ENCODE measurements around the gene P3H1. TPM values are rescaled to one million over a fixed set of nuclear protein-coding genes. Genes with fewer than 3 reads are reported as not detected.

Gene P3H1
- total and polyA plus RNA-seq, 12 donors: 5.0 to 31.4 (median 9.0) TPM

DNA sequence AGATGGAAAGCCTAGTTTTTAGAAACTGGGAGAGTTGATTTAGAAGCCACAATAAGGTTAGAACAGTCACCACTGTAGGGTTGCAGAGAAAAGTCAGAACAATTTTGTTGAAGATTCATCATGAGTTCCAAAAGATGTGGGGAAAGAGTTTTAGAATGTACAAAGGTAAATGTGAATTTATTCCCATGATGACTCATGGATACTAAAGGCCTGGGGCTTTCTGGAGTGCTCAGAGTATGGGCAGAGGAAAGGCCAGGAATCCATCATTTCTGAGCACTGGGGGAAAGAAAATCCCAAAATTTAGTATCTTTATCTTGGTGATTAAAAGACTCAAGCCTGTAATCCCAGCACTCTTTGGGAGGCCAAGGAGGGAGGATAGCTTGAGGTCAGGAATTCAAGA, 66.8 kb downstream of the P3H1 start:
- peaks cover 0 to under 1% (median 0%) of the 10 kb centered on the region in 9 donors for H3K4me1 ChIP-seq
- H3K27me3 ChIP-seq: no peaks in the 10 kb centered on the region
- DNase-seq (no peak), ATAC-seq (no peak)
- H3K27ac ChIP-seq: no peak overlapping the region
- peaks cover 0 to 100% (median 71%) of the 10 kb centered on the region in 9 donors for H3K36me3 ChIP-seq
- intact Hi-C loops (cut with DNase I): no loop called here
- TF ChIP-seq, protein P1, sequence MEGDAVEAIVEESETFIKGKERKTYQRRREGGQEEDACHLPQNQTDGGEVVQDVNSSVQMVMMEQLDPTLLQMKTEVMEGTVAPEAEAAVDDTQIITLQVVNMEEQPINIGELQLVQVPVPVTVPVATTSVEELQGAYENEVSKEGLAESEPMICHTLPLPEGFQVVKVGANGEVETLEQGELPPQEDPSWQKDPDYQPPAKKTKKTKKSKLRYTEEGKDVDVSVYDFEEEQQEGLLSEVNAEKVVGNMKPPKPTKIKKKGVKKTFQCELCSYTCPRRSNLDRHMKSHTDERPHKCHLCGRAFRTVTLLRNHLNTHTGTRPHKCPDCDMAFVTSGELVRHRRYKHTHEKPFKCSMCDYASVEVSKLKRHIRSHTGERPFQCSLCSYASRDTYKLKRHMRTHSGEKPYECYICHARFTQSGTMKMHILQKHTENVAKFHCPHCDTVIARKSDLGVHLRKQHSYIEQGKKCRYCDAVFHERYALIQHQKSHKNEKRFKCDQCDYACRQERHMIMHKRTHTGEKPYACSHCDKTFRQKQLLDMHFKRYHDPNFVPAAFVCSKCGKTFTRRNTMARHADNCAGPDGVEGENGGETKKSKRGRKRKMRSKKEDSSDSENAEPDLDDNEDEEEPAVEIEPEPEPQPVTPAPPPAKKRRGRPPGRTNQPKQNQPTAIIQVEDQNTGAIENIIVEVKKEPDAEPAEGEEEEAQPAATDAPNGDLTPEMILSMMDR (IDR thresholded peaks at IDR 0.05): no peak
- no peaks in the 10 kb centered on the region for H3K9me3 ChIP-seq
- H3K4me3 ChIP-seq: no peak overlapping the region

DNA sequence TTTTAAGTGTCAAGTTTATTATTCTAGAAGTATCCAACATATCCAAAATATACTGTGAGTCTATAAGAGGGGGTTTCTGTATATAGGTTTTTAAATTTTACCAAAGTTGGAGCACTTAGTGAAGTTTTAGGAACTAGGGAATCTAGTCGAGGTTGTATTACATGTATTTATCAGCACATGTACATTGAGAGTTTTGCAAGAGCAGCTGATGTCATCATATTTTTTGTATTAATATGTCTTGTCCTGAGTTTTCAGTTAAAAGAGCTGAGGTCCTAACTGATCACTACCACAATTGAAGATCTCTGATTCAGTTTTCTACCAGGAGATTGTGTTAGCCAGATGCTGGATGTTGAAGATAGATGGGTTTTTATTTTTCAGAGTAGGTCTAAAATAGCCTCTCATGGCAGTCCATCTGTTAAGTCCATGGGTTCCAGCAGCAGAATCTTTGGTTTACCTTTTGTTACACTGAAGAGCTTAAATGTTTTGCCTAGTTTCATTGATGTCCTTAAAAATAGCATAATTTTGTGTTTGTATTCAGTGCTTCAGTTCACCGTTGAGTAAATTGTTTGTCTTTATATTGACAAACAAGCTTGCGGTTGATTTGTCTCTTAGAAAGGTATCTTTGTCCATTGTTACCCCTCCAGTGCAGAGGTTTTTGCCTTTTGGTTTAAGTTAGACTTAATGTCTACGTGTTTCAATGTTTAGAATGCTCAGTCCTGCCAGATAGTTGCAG, 68.6 kb downstream of the P3H1 start:
- no peak for ATAC-seq
- peaks cover 0 to 100% (median 58%) of the 10 kb centered on the region in 9 donors for H3K36me3 ChIP-seq
- TF ChIP-seq, protein P1 (IDR thresholded peaks at IDR 0.05): no peak
- H3K27ac ChIP-seq: no peak overlapping the region
- H3K27me3 ChIP-seq: no peaks in the 10 kb centered on the region
- H3K4me3 ChIP-seq: no peak overlapping the region
- peaks cover 0 to 12% (median 4%) of the 10 kb centered on the region in 9 donors for H3K4me1 ChIP-seq
- intact Hi-C loops (cut with DNase I): no loop called here
- WGBS, 2 donors: 92 to 93% methylated on average over 4 of the region's 4 CpGs
- DNase-seq: no peak
- no peaks in the 10 kb centered on the region for H3K9me3 ChIP-seq

Other genes starting within 250 kb of the P3H1 start
- gene PPIH, start 108.6 kb downstream of the P3H1 start, total RNA-seq: 10 to 100 TPM; 15.2 to 23.0 (median 18.3) TPM
- 10 to 100 TPM; 26.6 to 38.6 TPM for gene PPIH, start 108.6 kb downstream of the P3H1 start, polyA plus RNA-seq
- gene YBX1, start 84.6 kb downstream of the P3H1 start, total RNA-seq: 100 to 1,000 TPM; 639 to 983 (median 777) TPM
- 1,000 to 10,000 TPM in 1 of 2 donors, 100 to 1,000 TPM in 1; 300 to 1,036 TPM for gene YBX1, start 84.6 kb downstream of the P3H1 start, polyA plus RNA-seq
- not detected for gene CLDN19, start 26.8 kb downstream of the P3H1 start, total RNA-seq
- gene CLDN19, start 26.8 kb downstream of the P3H1 start, polyA plus RNA-seq: under 1 TPM in 1 of 2 donors, not detected in 1; 0.06 TPM
- gene C1orf50, start 221 bp upstream of the P3H1 start, total RNA-seq: 10 to 100 TPM in 2 of 10 donors, 1 to 10 TPM in 8; 4.9 to 10.7 (median 8.5) TPM
- gene C1orf50, start 221 bp upstream of the P3H1 start, polyA plus RNA-seq: 1 to 10 TPM; 4.7 to 5.8 TPM
- under 1 TPM in 2 of 10 donors, not detected in 8; 0.07 to 0.09 TPM for gene TMEM269, start 18.0 kb upstream of the P3H1 start, total RNA-seq
- under 1 TPM in 1 of 2 donors, not detected in 1; 0.01 TPM for gene TMEM269, start 18.0 kb upstream of the P3H1 start, polyA plus RNA-seq
- gene ERMAP, start 50.1 kb upstream of the P3H1 start, total RNA-seq: 1 to 10 TPM; 2.2 to 6.1 (median 5.0) TPM
- gene ERMAP, start 50.1 kb upstream of the P3H1 start, polyA plus RNA-seq: 1 to 10 TPM; 1.4 to 4.0 TPM
- 10 to 100 TPM; 11.6 to 19.7 (median 13.8) TPM for gene SVBP, start 50.4 kb upstream of the P3H1 start, total RNA-seq
- gene SVBP, start 50.4 kb upstream of the P3H1 start, polyA plus RNA-seq: 10 to 100 TPM; 24.7 to 31.7 TPM
- gene ZNF691, start 79.6 kb upstream of the P3H1 start, total RNA-seq: 1 to 10 TPM; 6.0 to 9.2 (median 7.9) TPM
- 10 to 100 TPM in 1 of 2 donors, 1 to 10 TPM in 1; 6.7 to 10.1 TPM for gene ZNF691, start 79.6 kb upstream of the P3H1 start, polyA plus RNA-seq
- 10 to 100 TPM in 9 of 10 donors, 1 to 10 TPM in 1; 8.2 to 63.7 (median 28.9) TPM for gene SLC2A1, start 191.8 kb upstream of the P3H1 start, total RNA-seq
- gene SLC2A1, start 191.8 kb upstream of the P3H1 start, polyA plus RNA-seq: 10 to 100 TPM in 1 of 2 donors, 1 to 10 TPM in 1; 6.7 to 98.7 TPM

All from heart right ventricle (tissue), 16 donors.